ENCODE results near the gene ACO2. TPM values are rescaled to one million over a fixed set of nuclear protein-coding genes. Genes with fewer than 3 reads are reported as not detected.

ACO2 gene
- polyA plus RNA-seq, 1 of the 3 experiments (the other 2 are of a cell fraction), result 47.0 TPM

GRCh38 chr22:41521126-41521525 lies 52.2 kb downstream of the ACO2 start:
- H3K27ac ChIP-seq (ENCODE audit: low read depth in 2 of 2, low read length in 1 of 2), result no peak overlapping the region
- H3K79me2 ChIP-seq (ENCODE audit: insufficient read depth), result no peaks in the 10 kb centered on the region
- H4K20me1 ChIP-seq (ENCODE audit: insufficient read depth), result no peaks in the 10 kb centered on the region
- H3K4me2 ChIP-seq, result no peak overlapping the region
- no peak overlapping the region for H2AFZ ChIP-seq (ENCODE audit: low read depth)
- peaks cover 0 to 6% of the 10 kb centered on the region in 2 experiments; a peak in 1 of 4 replicates for H3K4me1 ChIP-seq (ENCODE audit: control insufficient read depth in 1 of 2, insufficient read depth in 2 of 2, low read depth in 1 of 2, low read length in 1 of 2)
- no peak overlapping the region for H3K9ac ChIP-seq
- DNase-seq, result no peak
- H3F3A ChIP-seq (replicated peaks; ENCODE audit: insufficient read depth), result no peaks in the 10 kb centered on the region
- no peak overlapping the region for H3K4me3 ChIP-seq (ENCODE audit: low read depth in 2 of 2, low read length in 1 of 2)
- H3K9me2 ChIP-seq, result no peaks in the 10 kb centered on the region
- H3K27me3 ChIP-seq (ENCODE audit: insufficient read depth), result no peaks in the 10 kb centered on the region
- ChIA-PET POLR2A (no interaction called here), CTCF (interaction anchor here (1.0 kb wide), 1 partner anchor 118 kb away, joined by 3 read pairs; no protein-coding TSS in a partner anchor)
- no peaks in the 10 kb centered on the region for H3K9me3 ChIP-seq
- peaks cover 0 to 7% of the 10 kb centered on the region in 2 experiments for H3K36me3 ChIP-seq (replicated peaks in 1 of 2; ENCODE audit: control insufficient read depth in 1 of 2, insufficient read depth in 2 of 2, low read length in 1 of 2)
- TF ChIP-seq RXRA (IDR thresholded peaks at IDR 0.05; ENCODE audit: borderline replicate concordance, low read depth) (no peak), POLR2AphosphoS5 (IDR thresholded peaks at IDR 0.05; ENCODE audit: low read depth, low read length) (no peak), TCF12 (IDR thresholded peaks at IDR 0.05) (no peak), YY1 (IDR thresholded peaks at IDR 0.05; ENCODE audit: low read depth) (no peak), ZBTB33 (IDR thresholded peaks at IDR 0.05; ENCODE audit: borderline replicate concordance, low read depth) (no peak)
- TF ChIP-seq, protein P1, sequence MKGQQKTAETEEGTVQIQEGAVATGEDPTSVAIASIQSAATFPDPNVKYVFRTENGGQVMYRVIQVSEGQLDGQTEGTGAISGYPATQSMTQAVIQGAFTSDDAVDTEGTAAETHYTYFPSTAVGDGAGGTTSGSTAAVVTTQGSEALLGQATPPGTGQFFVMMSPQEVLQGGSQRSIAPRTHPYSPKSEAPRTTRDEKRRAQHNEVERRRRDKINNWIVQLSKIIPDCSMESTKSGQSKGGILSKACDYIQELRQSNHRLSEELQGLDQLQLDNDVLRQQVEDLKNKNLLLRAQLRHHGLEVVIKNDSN (IDR thresholded peaks at IDR 0.05; ENCODE audit: borderline replicate concordance, low read depth), result no peak
- 60% methylated on average over 2 of the region's 3 CpGs for WGBS (ENCODE audit: low lambda C conversion rate)

DNA sequence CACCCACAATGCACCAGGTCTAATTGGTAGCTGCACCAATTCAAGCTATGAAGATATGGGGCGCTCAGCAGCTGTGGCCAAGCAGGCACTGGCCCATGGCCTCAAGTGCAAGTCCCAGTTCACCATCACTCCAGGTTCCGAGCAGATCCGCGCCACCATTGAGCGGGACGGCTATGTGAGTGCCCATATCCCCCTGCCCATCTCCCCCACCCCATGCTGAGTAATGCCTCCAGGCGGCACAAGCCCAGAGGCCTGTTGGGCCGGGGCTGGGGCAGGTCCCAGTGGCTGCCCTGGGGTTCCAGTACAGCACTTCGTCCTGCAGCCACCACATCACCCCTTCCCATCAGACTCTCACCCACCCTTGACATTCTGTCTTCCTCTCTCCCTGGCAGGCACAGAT lies 53.9 kb downstream of the ACO2 start:
- peaks cover 0 to 6% of the 10 kb centered on the region in 2 experiments; a peak in 1 of 4 replicates for H3K4me1 ChIP-seq (ENCODE audit: control insufficient read depth in 1 of 2, insufficient read depth in 2 of 2, low read depth in 1 of 2, low read length in 1 of 2)
- no CpG with 5 or more reads among the region's 9 CpGs for WGBS (ENCODE audit: low lambda C conversion rate)
- H3K27me3 ChIP-seq (ENCODE audit: insufficient read depth), result no peaks in the 10 kb centered on the region
- H3K4me2 ChIP-seq, result no peak overlapping the region
- H3K36me3 ChIP-seq (replicated peaks in 1 of 2; ENCODE audit: control insufficient read depth in 1 of 2, insufficient read depth in 2 of 2, low read length in 1 of 2), result peaks cover 0 to 9% of the 10 kb centered on the region in 2 experiments
- no peak overlapping the region for H3K27ac ChIP-seq (ENCODE audit: low read depth in 2 of 2, low read length in 1 of 2)
- no peaks in the 10 kb centered on the region for H3K9me3 ChIP-seq
- no peaks in the 10 kb centered on the region for H3K9me2 ChIP-seq
- no peak overlapping the region for H3K9ac ChIP-seq
- DNase-seq, result no peak
- H4K20me1 ChIP-seq (ENCODE audit: insufficient read depth), result no peaks in the 10 kb centered on the region
- H3F3A ChIP-seq (replicated peaks; ENCODE audit: insufficient read depth), result no peaks in the 10 kb centered on the region
- TF ChIP-seq SMC3 (IDR thresholded peaks at IDR 0.05; ENCODE audit: low read depth, low read length) (no peak), NFIC (IDR thresholded peaks at IDR 0.05; ENCODE audit: borderline replicate concordance) (no peak), FOXM1 (IDR thresholded peaks at IDR 0.05; ENCODE audit: low read depth) (no peak), ELF1 (IDR thresholded peaks at IDR 0.05) (no peak), TAF1 (IDR thresholded peaks at IDR 0.05; ENCODE audit: borderline replicate concordance, low read depth, low read length) (no peak), GABPA (IDR thresholded peaks at IDR 0.05; ENCODE audit: low read depth) (no peak), TEAD4 (IDR thresholded peaks at IDR 0.05; ENCODE audit: borderline replicate concordance, insufficient read depth) (no peak)
- TF ChIP-seq, protein P2, sequence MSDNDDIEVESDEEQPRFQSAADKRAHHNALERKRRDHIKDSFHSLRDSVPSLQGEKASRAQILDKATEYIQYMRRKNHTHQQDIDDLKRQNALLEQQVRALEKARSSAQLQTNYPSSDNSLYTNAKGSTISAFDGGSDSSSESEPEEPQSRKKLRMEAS (IDR thresholded peaks at IDR 0.05; ENCODE audit: low read depth), result no peak
- TF ChIP-seq, protein P1 (IDR thresholded peaks at IDR 0.05; ENCODE audit: borderline replicate concordance, low read depth), result no peak
- no peak overlapping the region for H2AFZ ChIP-seq (ENCODE audit: low read depth)
- ChIA-PET POLR2A (interaction anchor here (1.6 kb wide), 1 partner anchor 119 kb away, joined by 4 read pairs; no protein-coding TSS in a partner anchor), CTCF (interaction anchor here (1.8 kb wide), 1 partner anchor 119 kb away, joined by 4 read pairs; no protein-coding TSS in a partner anchor)
- no peak overlapping the region for H3K4me3 ChIP-seq (ENCODE audit: low read depth in 2 of 2, low read length in 1 of 2)
- H3K79me2 ChIP-seq (ENCODE audit: insufficient read depth), result no peaks in the 10 kb centered on the region
